Subcutaneous abdominal adipose tissue (tissue), 5 donors: ENCODE measurements around the gene INAVA.
"Not testable (repeated sequence)": the region's sequence is repeated elsewhere in the genome, so short reads cannot be mapped to it uniquely, and the experiment has no call there.

Experiments
- H3K27ac ChIP-seq: one replicate; pipeline ENCODE4 v1.7.0; 2013; ENCODE audit warnings: low read depth, mild to moderate bottlenecking, inconsistent platforms, low read length, moderate library complexity
- H3K27me3 ChIP-seq, 5 donors: one replicate each; pipeline ENCODE4 v1.7.0; 2013; ENCODE audit warnings: low read length in 5 of 5, inconsistent platforms in 1 of 5; ENCODE audit not compliant: control insufficient read depth in 5 of 5, insufficient read depth in 4 of 5
- H3K36me3 ChIP-seq, 5 donors: one replicate each; pipeline ENCODE4 v1.7.0; 2013; ENCODE audit warnings: low read length in 5 of 5; ENCODE audit not compliant: control insufficient read depth in 5 of 5, insufficient read depth in 5 of 5
- H3K4me1 ChIP-seq, 5 donors: one replicate each; pipeline ENCODE4 v1.7.0; 2013; ENCODE audit warnings: low read length in 5 of 5, mild to moderate bottlenecking in 3 of 5, moderate library complexity in 1 of 5; ENCODE audit not compliant: control insufficient read depth in 5 of 5, insufficient read depth in 5 of 5
- H3K4me3 ChIP-seq, 5 donors: one replicate each; pipeline ENCODE4 v1.7.0; 2013; ENCODE audit warnings: low read length in 5 of 5, low read depth in 1 of 5
- H3K9ac ChIP-seq, 5 donors: one replicate each; pipeline ENCODE4 v1.7.0; 2013; ENCODE audit warnings: low read length in 5 of 5, mild to moderate bottlenecking in 4 of 5, moderate library complexity in 3 of 5
- H3K9me3 ChIP-seq, 5 donors: one replicate each; pipeline ENCODE4 v1.7.0; 2013; ENCODE audit warnings: low read length in 5 of 5; ENCODE audit not compliant: control insufficient read depth in 5 of 5
- donor health status: healthy.
- donor health status: healthy.
- donor health status: healthy.
- donor health status: healthy.
- donor health status: healthy.

The INAVA gene

GRCh38 chr1:200930285-200930684 is 35.6 kb downstream of the INAVA start:
- not testable (repeated sequence) for H3K9me3 ChIP-seq, H3K27ac ChIP-seq, H3K36me3 ChIP-seq, H3K4me3 ChIP-seq, H3K9ac ChIP-seq, H3K4me1 ChIP-seq, H3K27me3 ChIP-seq

- H3K4me1 ChIP-seq = no peaks in the 10 kb centered on the region
- no peaks in the 10 kb centered on the region for H3K36me3 ChIP-seq
- H3K9ac ChIP-seq = no peak overlapping the region
- no peak overlapping the region for H3K4me3 ChIP-seq
- H3K27me3 ChIP-seq = no peaks in the 10 kb centered on the region
- H3K9me3 ChIP-seq = peaks cover 0 to 4% (median 0%) of the 10 kb centered on the region in 5 donors
- no peak overlapping the region for H3K27ac ChIP-seq
Measured at GRCh38 chr1:200931776-200932175, 37.1 kb downstream of the INAVA start.

- H3K9ac ChIP-seq = no peak overlapping the region
- no peaks in the 10 kb centered on the region for H3K4me1 ChIP-seq
- peaks cover 0 to 4% (median 0%) of the 10 kb centered on the region in 5 donors for H3K9me3 ChIP-seq
- no peaks in the 10 kb centered on the region for H3K27me3 ChIP-seq
- no peak overlapping the region for H3K27ac ChIP-seq
- no peaks in the 10 kb centered on the region for H3K36me3 ChIP-seq
- H3K4me3 ChIP-seq = no peak overlapping the region
Measured at GRCh38 chr1:200934676-200935245, 40.1 kb downstream of the INAVA start.

GRCh38 chr1:200935286-200935962 is 40.7 kb downstream of the INAVA start:
- H3K4me3 ChIP-seq, H3K9ac ChIP-seq, H3K27ac ChIP-seq, H3K4me1 ChIP-seq, H3K27me3 ChIP-seq, H3K9me3 ChIP-seq, H3K36me3 ChIP-seq: not testable (repeated sequence)

GRCh38 chr1:200938955-200939354 is 44.3 kb downstream of the INAVA start:
- no peaks in the 10 kb centered on the region for H3K4me1 ChIP-seq
- peaks cover 0 to 4% (median 3%) of the 10 kb centered on the region in 5 donors for H3K9me3 ChIP-seq
- H3K9ac ChIP-seq = no peak overlapping the region
- no peaks in the 10 kb centered on the region for H3K36me3 ChIP-seq
- H3K4me3 ChIP-seq = no peak overlapping the region
- no peaks in the 10 kb centered on the region for H3K27me3 ChIP-seq
- H3K27ac ChIP-seq = no peak overlapping the region

- H3K36me3 ChIP-seq = no peaks in the 10 kb centered on the region
- H3K27me3 ChIP-seq = peaks cover 0 to 2% (median 0%) of the 10 kb centered on the region in 5 donors
- H3K9ac ChIP-seq = no peak overlapping the region
- H3K27ac ChIP-seq = no peak overlapping the region
- H3K9me3 ChIP-seq = peaks cover 3 to 13% (median 11%) of the 10 kb centered on the region in 5 donors
- H3K4me3 ChIP-seq = no peak overlapping the region
- no peaks in the 10 kb centered on the region for H3K4me1 ChIP-seq
Measured at GRCh38 chr1:200945111-200945510, 50.4 kb downstream of the INAVA start.

GRCh38 chr1:200947059-200947566 is 52.4 kb downstream of the INAVA start:
- Histone ChIP-seq H3K4me1 (no peaks in the 10 kb centered on the region), H3K9me3 (peaks cover 3 to 11% (median 9%) of the 10 kb centered on the region in 5 donors), H3K9ac (no peak overlapping the region), H3K27ac (no peak overlapping the region), H3K36me3 (no peaks in the 10 kb centered on the region), H3K27me3 (peaks cover 0 to 2% (median 0%) of the 10 kb centered on the region in 5 donors), H3K4me3 (no peak overlapping the region)

- Histone ChIP-seq H3K27ac (no peak overlapping the region), H3K4me1 (no peaks in the 10 kb centered on the region), H3K27me3 (peaks cover 0 to 2% (median 0%) of the 10 kb centered on the region in 5 donors), H3K9ac (no peak overlapping the region), H3K36me3 (no peaks in the 10 kb centered on the region), H3K9me3 (peaks cover 3 to 11% (median 9%) of the 10 kb centered on the region in 5 donors), H3K4me3 (no peak overlapping the region)
Measured at GRCh38 chr1:200949626-200950025, 54.9 kb downstream of the INAVA start.

GRCh38 chr1:200951016-200951415 is 56.3 kb downstream of the INAVA start:
- Histone ChIP-seq H3K4me1 (no peaks in the 10 kb centered on the region), H3K36me3 (no peaks in the 10 kb centered on the region), H3K27me3 (peaks cover 0 to 2% (median 0%) of the 10 kb centered on the region in 5 donors), H3K27ac (no peak overlapping the region), H3K4me3 (no peak overlapping the region), H3K9me3 (peaks cover 3 to 11% (median 9%) of the 10 kb centered on the region in 5 donors), H3K9ac (no peak overlapping the region)

GRCh38 chr1:200954434-200954833 is 59.7 kb downstream of the INAVA start:
- Histone ChIP-seq H3K27me3 (peaks cover 0 to 2% (median 1%) of the 10 kb centered on the region in 5 donors), H3K36me3 (no peaks in the 10 kb centered on the region), H3K9ac (no peak overlapping the region), H3K9me3 (no peaks in the 10 kb centered on the region), H3K4me1 (no peaks in the 10 kb centered on the region), H3K27ac (no peak overlapping the region), H3K4me3 (no peak overlapping the region)
